OCI-LY3 (cell line): ENCODE data around the gene BICD1.

Source experiments
- EZH2phosphoT487 ChIP-seq: fragments of 200-600 bp; shearing (Covaris generic); IDR thresholded peaks from 2 replicates; pipeline ENCODE4 v1.6.1; 2018; ENCODE audit warnings: antibody characterized with exemption, mixed run types, low read depth
- TF ChIP-seq, protein P1 (sequence below): fragments of 200-600, 300-600 bp; sonication (generic); IDR thresholded peaks from 2 replicates; pipeline ENCODE4 v1.5.1; 2014; ENCODE audit warnings: antibody characterized with exemption, low read length, low read depth

DNA sequence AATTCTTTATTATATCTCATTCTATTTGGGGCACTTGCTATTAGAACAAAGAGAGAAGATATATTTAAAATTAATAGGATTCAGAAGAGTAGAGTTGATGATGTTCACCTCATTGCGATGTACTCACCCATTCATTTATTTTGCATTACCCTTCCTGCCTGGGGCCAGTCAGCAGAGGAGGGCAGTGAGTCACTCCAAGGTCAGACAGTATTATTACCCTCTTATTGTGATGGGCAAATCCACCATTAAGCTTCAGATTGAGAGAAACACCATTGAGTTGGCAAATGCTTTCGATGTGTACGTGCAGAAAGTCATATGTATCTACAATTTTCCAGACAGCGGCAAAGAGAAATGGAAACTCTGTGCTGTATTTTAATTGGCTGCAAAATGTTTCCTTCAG is 134.2 kb downstream of the BICD1 start:
- TF ChIP-seq, protein P1, sequence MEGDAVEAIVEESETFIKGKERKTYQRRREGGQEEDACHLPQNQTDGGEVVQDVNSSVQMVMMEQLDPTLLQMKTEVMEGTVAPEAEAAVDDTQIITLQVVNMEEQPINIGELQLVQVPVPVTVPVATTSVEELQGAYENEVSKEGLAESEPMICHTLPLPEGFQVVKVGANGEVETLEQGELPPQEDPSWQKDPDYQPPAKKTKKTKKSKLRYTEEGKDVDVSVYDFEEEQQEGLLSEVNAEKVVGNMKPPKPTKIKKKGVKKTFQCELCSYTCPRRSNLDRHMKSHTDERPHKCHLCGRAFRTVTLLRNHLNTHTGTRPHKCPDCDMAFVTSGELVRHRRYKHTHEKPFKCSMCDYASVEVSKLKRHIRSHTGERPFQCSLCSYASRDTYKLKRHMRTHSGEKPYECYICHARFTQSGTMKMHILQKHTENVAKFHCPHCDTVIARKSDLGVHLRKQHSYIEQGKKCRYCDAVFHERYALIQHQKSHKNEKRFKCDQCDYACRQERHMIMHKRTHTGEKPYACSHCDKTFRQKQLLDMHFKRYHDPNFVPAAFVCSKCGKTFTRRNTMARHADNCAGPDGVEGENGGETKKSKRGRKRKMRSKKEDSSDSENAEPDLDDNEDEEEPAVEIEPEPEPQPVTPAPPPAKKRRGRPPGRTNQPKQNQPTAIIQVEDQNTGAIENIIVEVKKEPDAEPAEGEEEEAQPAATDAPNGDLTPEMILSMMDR: no peak
- no peak for TF ChIP-seq EZH2phosphoT487
